PC-3 (cell line): ENCODE data around the gene TCAF2.
"Not testable (repeated sequence)": the region's sequence is repeated elsewhere in the genome, so short reads cannot be mapped to it uniquely, and the experiment has no call there.

Experiments used
- EZH2 ChIP-seq: fragments of 300-600 bp; sonication (generic); IDR thresholded peaks from one replicate; pipeline ENCODE4 v1.6.1; 2017; ENCODE audit warnings: antibody characterized with exemption, mild to moderate bottlenecking, low read length; ENCODE audit not compliant: unreplicated experiment
- EZH2phosphoT487 ChIP-seq: fragments of 300-600 bp; sonication (generic); IDR thresholded peaks from 2 replicates; pipeline ENCODE4 v1.6.1; 2018; ENCODE audit warnings: mild to moderate bottlenecking, antibody characterized with exemption, low read length, borderline replicate concordance
- TF ChIP-seq, protein P1 (sequence below): fragments of 300-600 bp; sonication (generic); conservative IDR thresholded peaks from 2 replicates; pipeline ENCODE4 v1.5.1; 2017; ENCODE audit warnings: antibody characterized with exemption, low read depth, mild to moderate bottlenecking, low read length

DNA sequence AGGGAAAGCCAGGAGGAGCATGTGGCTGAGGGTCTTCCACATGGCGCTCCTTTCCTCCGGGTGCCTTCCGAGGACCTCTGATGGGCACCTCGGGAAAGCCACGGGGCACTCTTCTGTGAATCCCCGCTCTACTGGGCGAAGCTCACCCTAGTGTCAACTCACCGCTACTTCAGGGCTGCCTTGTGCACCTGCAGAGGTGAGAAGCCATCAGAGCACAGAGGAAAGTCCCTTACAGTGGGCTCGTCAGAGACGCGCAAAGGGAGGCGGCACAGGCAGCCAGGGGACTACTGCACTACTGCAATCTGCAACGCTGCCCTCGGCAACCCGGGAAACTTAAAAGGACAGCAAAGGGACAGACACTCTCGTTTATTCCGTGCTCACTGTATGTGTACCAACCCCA is 1.4 kb downstream of the TCAF2 start:
- TF ChIP-seq, protein P1, sequence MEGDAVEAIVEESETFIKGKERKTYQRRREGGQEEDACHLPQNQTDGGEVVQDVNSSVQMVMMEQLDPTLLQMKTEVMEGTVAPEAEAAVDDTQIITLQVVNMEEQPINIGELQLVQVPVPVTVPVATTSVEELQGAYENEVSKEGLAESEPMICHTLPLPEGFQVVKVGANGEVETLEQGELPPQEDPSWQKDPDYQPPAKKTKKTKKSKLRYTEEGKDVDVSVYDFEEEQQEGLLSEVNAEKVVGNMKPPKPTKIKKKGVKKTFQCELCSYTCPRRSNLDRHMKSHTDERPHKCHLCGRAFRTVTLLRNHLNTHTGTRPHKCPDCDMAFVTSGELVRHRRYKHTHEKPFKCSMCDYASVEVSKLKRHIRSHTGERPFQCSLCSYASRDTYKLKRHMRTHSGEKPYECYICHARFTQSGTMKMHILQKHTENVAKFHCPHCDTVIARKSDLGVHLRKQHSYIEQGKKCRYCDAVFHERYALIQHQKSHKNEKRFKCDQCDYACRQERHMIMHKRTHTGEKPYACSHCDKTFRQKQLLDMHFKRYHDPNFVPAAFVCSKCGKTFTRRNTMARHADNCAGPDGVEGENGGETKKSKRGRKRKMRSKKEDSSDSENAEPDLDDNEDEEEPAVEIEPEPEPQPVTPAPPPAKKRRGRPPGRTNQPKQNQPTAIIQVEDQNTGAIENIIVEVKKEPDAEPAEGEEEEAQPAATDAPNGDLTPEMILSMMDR: not testable (repeated sequence)
- TF ChIP-seq EZH2, EZH2phosphoT487: not testable (repeated sequence)
